HCT116 (cell line): ENCODE results near the gene RXFP4. TPM values are rescaled to one million over a fixed set of nuclear protein-coding genes. Genes with fewer than 3 reads are reported as not detected.

ENCODE experiments used
- ATAC-seq: fragments of 200-7000 bp; cut with Tn5 transposase; 2 replicates; pipeline ENCODE4 v1.9.1; 2020; ENCODE audit warnings: mild to moderate bottlenecking, moderate library complexity
- BruUV-seq: library from RNA; stranded (reverse); fragments of 400-500 nt; replicated peaks from 2 replicates; lab custom pipeline; 2021; lab: Mats Ljungman, UMichigan
- CTCF ChIA-PET: fragments of 300-600 bp; sonication (Branson Sonifier 250); formaldehyde crosslinking; loops from one replicate; lab custom pipeline; 2021; ENCODE audit warnings: antibody characterized with exemption; lab: Charles Lee
- POLR2A ChIA-PET: fragments of 300-600, 350-600 bp; sonication (Branson Sonifier 250); formaldehyde crosslinking; loops from one replicate; lab custom pipeline; 2021; ENCODE audit warnings: antibody characterized with exemption; lab: Charles Lee
- RAD21 ChIA-PET, 2 experiments: fragments of 300-600 bp; sonication (Branson Sonifier 250); formaldehyde crosslinking; loops; one replicate each; lab custom pipeline; 2023; ENCODE audit warnings: low total read pairs in 2 of 2; ENCODE audit not compliant: uncharacterized antibody in 2 of 2, unreplicated experiment in 2 of 2, low non-redundant PET in 1 of 2; lab: Charles Lee
- DNase-seq: peaks from one replicate; pipeline ENCODE4 v3.0.0-alpha.2; 2010; ENCODE audit warnings: low read depth, low spot score
- H2AFZ ChIP-seq: fragments of 200-600 bp; shearing (Covaris generic), sonication (generic); 2 replicates; pipeline ENCODE4 v1.6.1; 2017; ENCODE audit warnings: low read depth, mixed run types, mixed read lengths, antibody characterized with exemption, low read length; ENCODE audit not compliant: poor library complexity, severe bottlenecking
- H3K27ac ChIP-seq: 2 replicates; pipeline ENCODE4 v1.5.1; 2012; ENCODE audit warnings: low read depth, low read length
- H3K27me3 ChIP-seq: fragments of 200-600 bp; sonication (generic); 2 replicates; pipeline ENCODE4 v1.6.1; 2016; ENCODE audit warnings: mixed run types, low read length, mixed read lengths; ENCODE audit not compliant: insufficient read depth
- H3K36me3 ChIP-seq, 2 experiments: fragments of 200-500 bp in 1 of 2; fragments of 200-600 bp in 1 of 2; sonication (Bioruptor generic) in 1 of 2; sonication (generic) in 1 of 2; 2 replicates each; pipeline versions ENCODE4 v1.5.1 to v1.6.1; 2014 to 2016; ENCODE audit warnings: low read length in 2 of 2, inconsistent platforms in 1 of 2, mixed read lengths in 1 of 2, mixed run types in 1 of 2; ENCODE audit not compliant: insufficient read depth in 2 of 2, control insufficient read depth in 1 of 2
- H3K4me1 ChIP-seq, 2 experiments: fragments of 200-600 bp in 1 of 2; sonication (generic) in 1 of 2; 2 replicates each; pipeline versions ENCODE4 v1.5.1 to v1.6.1; 2012 to 2017; ENCODE audit warnings: low read length in 2 of 2, inconsistent platforms in 1 of 2, mild to moderate bottlenecking in 1 of 2, mixed read lengths in 1 of 2, mixed run types in 1 of 2, moderate library complexity in 1 of 2; ENCODE audit not compliant: insufficient read depth in 2 of 2, control insufficient read depth in 1 of 2
- H3K4me2 ChIP-seq: fragments of 200-600 bp; sonication (generic); 2 replicates; pipeline ENCODE4 v1.6.1; 2017; ENCODE audit warnings: mixed run types, low read length, mixed read lengths
- H3K4me3 ChIP-seq, 2 experiments: fragments of 200-600 bp in 1 of 2; sonication (generic) in 1 of 2; replicated peaks in 1 of 2; 2 replicates each; pipeline ENCODE4 v1.5.1; 2011 to 2016; ENCODE audit warnings: low read length in 2 of 2, control low read depth in 1 of 2, low read depth in 1 of 2, mild to moderate bottlenecking in 1 of 2, mixed read lengths in 1 of 2, mixed run types in 1 of 2
- H3K79me2 ChIP-seq: fragments of 200-600 bp; sonication (generic); 2 replicates; pipeline ENCODE4 v1.6.1; 2017; ENCODE audit warnings: mild to moderate bottlenecking, mixed run types, low read length, moderate library complexity, mixed read lengths; ENCODE audit not compliant: insufficient read depth
- H3K9ac ChIP-seq: fragments of 200-600 bp; sonication (generic); 2 replicates; pipeline ENCODE4 v1.6.1; 2016; ENCODE audit warnings: low read length, mixed read lengths
- H3K9me2 ChIP-seq: fragments of 200-600 bp; sonication (generic), shearing (Covaris generic); 2 replicates; pipeline ENCODE4 v1.6.1; 2017; ENCODE audit warnings: mixed run types, mild to moderate bottlenecking, moderate library complexity; ENCODE audit not compliant: insufficient read depth
- H3K9me3 ChIP-seq, 2 experiments: fragments of 200-500 bp in 1 of 2; fragments of 200-600 bp in 1 of 2; sonication (Bioruptor generic) in 1 of 2; sonication (generic) in 1 of 2; 2 replicates each; pipeline ENCODE4 v1.6.1; 2014 to 2017; ENCODE audit warnings: low read length in 2 of 2, mixed read lengths in 2 of 2, inconsistent platforms in 1 of 2, low read depth in 1 of 2, mild to moderate bottlenecking in 1 of 2, mixed run types in 1 of 2, moderate library complexity in 1 of 2; ENCODE audit not compliant: control insufficient read depth in 1 of 2, insufficient read depth in 1 of 2
- H4K20me1 ChIP-seq: fragments of 200-600 bp; sonication (generic), shearing (Covaris generic); 2 replicates; pipeline ENCODE4 v1.6.1; 2017; ENCODE audit warnings: mixed run types, mild to moderate bottlenecking, moderate library complexity; ENCODE audit not compliant: insufficient read depth
- ATF3 ChIP-seq: IDR thresholded peaks from 2 replicates; pipeline ENCODE4 v1.6.1; 2012
- EGR1 ChIP-seq: IDR thresholded peaks from 2 replicates; pipeline ENCODE4 v1.6.1; 2012; ENCODE audit warnings: low read depth
- EZH2 ChIP-seq: fragments of 200-600 bp; sonication (generic); IDR thresholded peaks from 2 replicates; pipeline ENCODE4 v1.6.1; 2017; ENCODE audit warnings: antibody characterized with exemption, mixed run types
- EZH2phosphoT487 ChIP-seq: fragments of 200-600 bp; IDR thresholded peaks from 2 replicates; pipeline ENCODE4 v1.6.1; 2018; ENCODE audit warnings: antibody characterized with exemption, borderline replicate concordance
- FOSL1 ChIP-seq: IDR thresholded peaks from 2 replicates; pipeline ENCODE4 v1.6.1; 2012; ENCODE audit warnings: low read depth
- MAX ChIP-seq: IDR thresholded peaks from 2 replicates; pipeline ENCODE4 v1.6.1; 2012
- POLR2A ChIP-seq: IDR thresholded peaks from 2 replicates; pipeline ENCODE4 v1.7.0; 2011; ENCODE audit warnings: borderline replicate concordance; ENCODE audit not compliant: insufficient read depth, insufficient read length; ENCODE audit errors: extremely low read depth
- POLR2AphosphoS5 ChIP-seq: IDR thresholded peaks from 2 replicates; pipeline ENCODE4 v1.6.1; 2011; ENCODE audit warnings: mild to moderate bottlenecking, low read depth, low read length, moderate library complexity
- RAD21 ChIP-seq: IDR thresholded peaks from 2 replicates; pipeline ENCODE4 v1.6.1; 2012; ENCODE audit warnings: low read depth, mild to moderate bottlenecking
- TCF7L2 ChIP-seq: IDR thresholded peaks from 2 replicates; pipeline ENCODE4 v1.7.0; 2011; ENCODE audit warnings: borderline replicate concordance, inconsistent platforms; ENCODE audit not compliant: insufficient read depth, insufficient read length; ENCODE audit errors: extremely low read depth
- YY1 ChIP-seq: IDR thresholded peaks from 2 replicates; pipeline ENCODE4 v1.6.1; 2011; ENCODE audit warnings: low read length, low read depth, moderate library complexity, mild to moderate bottlenecking; ENCODE audit not compliant: insufficient replicate concordance; ENCODE audit errors: extremely low read depth
- ZFX ChIP-seq: fragments of 450-650 bp; IDR thresholded peaks from 2 replicates; pipeline ENCODE4 v1.6.1; 2017
- intact Hi-C: fragments of 100-400 bp; cut with micrococcal nuclease; formaldehyde crosslinking; loops from 2 replicates; pipeline ENCODE4 v1.10.0; 2022
- total RNA-seq: library from RNA; stranded (reverse); gene quantifications from one replicate; pipeline ENCODE4 v1.2.1, GENCODE V29; 2021; ENCODE audit not compliant: unreplicated experiment

The RXFP4 gene
- total RNA-seq, 1 experiment from 2014 or later, result 0.20 TPM

- RAD21 ChIA-PET, result no interaction called here
- peaks cover 15 to 34% of the 10 kb centered on the region in 2 experiments for H3K4me1 ChIP-seq
Measured at GRCh38 chr1:155970531-155971167, 29.2 kb downstream of the RXFP4 start.

GRCh38 chr1:155971910-155972809 lies 30.7 kb downstream of the RXFP4 start:
- ChIA-PET CTCF (no interaction called here), RAD21 (no interaction called here)
- H3K79me2 ChIP-seq, result peaks cover 75% of the 10 kb centered on the region

More at GRCh38 chr1:155970531-155971167, 29.2 kb downstream of the RXFP4 start:
- no peaks in the 10 kb centered on the region for H3K27me3 ChIP-seq
- TF ChIP-seq POLR2AphosphoS5 (no peak), EZH2 (no peak), POLR2A (no peak), EGR1 (no peak), YY1 (no peak), ATF3 (no peak), EZH2phosphoT487 (no peak)
- H4K20me1 ChIP-seq, result no peaks in the 10 kb centered on the region
- intact Hi-C loops, result no loop called here
- H3K4me2 ChIP-seq, result peak overlapping the region; percentile 46
- no peak overlapping the region for H3K4me3 ChIP-seq
- POLR2A ChIA-PET, result interaction anchor here (1.1 kb wide), 2 partner anchors 8 to 32 kb away, joined by 3 to 4 read pairs; partner anchors contain the start of gene ARHGEF2
- no peak overlapping the region for H3K27ac ChIP-seq
- H3K9me3 ChIP-seq, result no peaks in the 10 kb centered on the region
- no peaks in the 10 kb centered on the region for H3K9me2 ChIP-seq
- peaks cover 60% of the 10 kb centered on the region for H3K79me2 ChIP-seq
- CTCF ChIA-PET, result no interaction called here
- ATAC-seq, result peak; percentile 28; the same call in 1 of the 2 replicates
- no TSS peak for BruUV-seq
- no peak for DNase-seq
- peaks cover 12 to 23% of the 10 kb centered on the region in 2 experiments; a peak in 3 of 4 replicates for H3K36me3 ChIP-seq
- no peak overlapping the region for H2AFZ ChIP-seq
- no peak overlapping the region for H3K9ac ChIP-seq

More at GRCh38 chr1:155971910-155972809, 30.7 kb downstream of the RXFP4 start:
- Histone ChIP-seq H2AFZ (no peak overlapping the region), H3K9me3 (no peaks in the 10 kb centered on the region), H3K36me3 (peaks cover 5 to 16% of the 10 kb centered on the region in 2 experiments; a peak in 2 of 4 replicates), H3K27ac (no peak overlapping the region), H3K4me1 (peaks cover 28 to 49% of the 10 kb centered on the region in 2 experiments), H3K9ac (no peak overlapping the region), H3K27me3 (no peaks in the 10 kb centered on the region), H4K20me1 (no peaks in the 10 kb centered on the region), H3K4me2 (no peak overlapping the region), H3K4me3 (no peak overlapping the region), H3K9me2 (no peaks in the 10 kb centered on the region)
- ATAC-seq (no peak), DNase-seq (no peak)
- POLR2A ChIA-PET, result interaction anchor here (1.2 kb wide), 1 partner anchor 9 kb away, joined by 3 read pairs; no protein-coding TSS in a partner anchor
- no peak for TF ChIP-seq ATF3
- no peak for TF ChIP-seq ZFX
- TF ChIP-seq FOSL1, result no peak
- no peak for TF ChIP-seq TCF7L2
- TF ChIP-seq RAD21, result no peak
- no peak for TF ChIP-seq MAX
- BruUV-seq, result no TSS peak
- intact Hi-C loops, result no loop called here
